H9 (cell line): ENCODE data around the gene WDR89. TPM values are rescaled to one million over a fixed set of nuclear protein-coding genes. Genes with fewer than 3 reads are reported as not detected.

Experiments used
- DNase-seq: peaks from one replicate; pipeline ENCODE4 v3.0.0-alpha.2; 2017
- H2AFZ ChIP-seq: one replicate; pipeline ENCODE4 v1.6.1; 2013; ENCODE audit warnings: mild to moderate bottlenecking, low read length, control low read depth, moderate library complexity
- H2AK5ac ChIP-seq: 2 replicates; pipeline ENCODE4 v1.6.1; 2013; ENCODE audit warnings: low read length, control low read depth, mixed read lengths; ENCODE audit not compliant: insufficient read length
- H2BK120ac ChIP-seq: one replicate; pipeline ENCODE4 v1.6.1; 2013; ENCODE audit warnings: low read depth, mild to moderate bottlenecking, low read length, control low read depth, inconsistent platforms; ENCODE audit not compliant: poor library complexity, severe bottlenecking
- H2BK12ac ChIP-seq: 2 replicates; pipeline ENCODE4 v1.6.1; 2013; ENCODE audit warnings: low read length, control low read depth, mixed read lengths, low read depth; ENCODE audit not compliant: insufficient read length
- H2BK15ac ChIP-seq: 2 replicates; pipeline ENCODE4 v1.6.1; 2013; ENCODE audit warnings: low read depth, low read length, control low read depth
- H2BK20ac ChIP-seq: one replicate; pipeline ENCODE4 v1.6.1; 2013; ENCODE audit warnings: low read depth, mild to moderate bottlenecking, low read length, control low read depth, inconsistent platforms; ENCODE audit not compliant: poor library complexity, severe bottlenecking
- H2BK5ac ChIP-seq: 2 replicates; pipeline ENCODE4 v1.6.1; 2013; ENCODE audit warnings: low read length, control low read depth, mixed read lengths; ENCODE audit not compliant: insufficient read length
- H3K14ac ChIP-seq: 2 replicates; pipeline ENCODE4 v1.6.1; 2013; ENCODE audit warnings: low read length, control low read depth; ENCODE audit not compliant: insufficient read depth
- H3K18ac ChIP-seq: 2 replicates; pipeline ENCODE4 v1.6.1; 2013; ENCODE audit warnings: low read depth, mild to moderate bottlenecking, mixed read lengths, low read length, control low read depth; ENCODE audit not compliant: insufficient read length
- H3K23ac ChIP-seq: 2 replicates; pipeline ENCODE4 v1.6.1; 2013; ENCODE audit warnings: low read length, control low read depth, mixed read lengths, low read depth; ENCODE audit not compliant: insufficient read length
- H3K23me2 ChIP-seq: 2 replicates; pipeline ENCODE4 v1.6.1; 2013; ENCODE audit warnings: low read depth, mild to moderate bottlenecking, mixed read lengths, low read length, control low read depth; ENCODE audit not compliant: insufficient read length, poor library complexity, severe bottlenecking
- H3K27ac ChIP-seq: 2 replicates; pipeline ENCODE4 v1.5.1; 2013; ENCODE audit warnings: low read length, control low read depth, mixed read lengths, low read depth; ENCODE audit not compliant: insufficient read length
- H3K27me3 ChIP-seq: 2 replicates; pipeline ENCODE4 v1.6.1; 2013; ENCODE audit warnings: low read length, control low read depth, inconsistent platforms; ENCODE audit not compliant: insufficient read depth
- H3K4ac ChIP-seq: 2 replicates; pipeline ENCODE4 v1.6.1; 2013; ENCODE audit warnings: low read depth, mild to moderate bottlenecking, control low read depth, inconsistent platforms, low read length, moderate library complexity
- H3K4me1 ChIP-seq: 2 replicates; pipeline ENCODE4 v1.6.1; 2013; ENCODE audit warnings: low read length, control low read depth, inconsistent platforms; ENCODE audit not compliant: insufficient read depth
- H3K4me2 ChIP-seq: 2 replicates; pipeline ENCODE4 v1.6.1; 2013; ENCODE audit warnings: low read length, control low read depth, mixed read lengths; ENCODE audit not compliant: insufficient read length, insufficient read depth
- H3K56ac ChIP-seq: 2 replicates; pipeline ENCODE4 v1.6.1; 2013; ENCODE audit warnings: low read depth, mild to moderate bottlenecking, mixed read lengths, low read length, control low read depth; ENCODE audit not compliant: insufficient read length
- H3K79me1 ChIP-seq: 2 replicates; pipeline ENCODE4 v1.6.1; 2013; ENCODE audit warnings: low read depth, mild to moderate bottlenecking, moderate library complexity, low read length, control low read depth, inconsistent platforms; ENCODE audit not compliant: insufficient read depth, poor library complexity, severe bottlenecking
- H3K79me2 ChIP-seq: 2 replicates; pipeline ENCODE4 v1.6.1; 2013; ENCODE audit warnings: low read length, control low read depth, inconsistent platforms; ENCODE audit not compliant: insufficient read depth
- H3K9ac ChIP-seq: 2 replicates; pipeline ENCODE4 v1.6.1; 2013; ENCODE audit warnings: low read length, control low read depth, mixed read lengths; ENCODE audit not compliant: insufficient read length; ENCODE audit errors: extremely low read depth
- H3K9me3 ChIP-seq: one replicate; pipeline ENCODE4 v1.6.1; 2013; ENCODE audit warnings: low read depth, low read length, inconsistent platforms; ENCODE audit not compliant: control insufficient read depth
- H3T11ph ChIP-seq: one replicate; pipeline ENCODE4 v1.6.1; 2013; ENCODE audit warnings: mild to moderate bottlenecking, low read length, control low read depth, inconsistent platforms
- H4K20me1 ChIP-seq: one replicate; pipeline ENCODE4 v1.6.1; 2013; ENCODE audit not compliant: control insufficient read depth, insufficient read length, insufficient read depth
- H4K5ac ChIP-seq: 2 replicates; pipeline ENCODE4 v1.6.1; 2013; ENCODE audit warnings: low read depth, mild to moderate bottlenecking, mixed read lengths, low read length, control low read depth; ENCODE audit not compliant: insufficient read length
- H4K8ac ChIP-seq: replicated peaks from 2 replicates; pipeline ENCODE4 v1.6.1; 2013; ENCODE audit warnings: low read length, control low read depth, mixed read lengths, low read depth; ENCODE audit not compliant: insufficient read length
- H4K91ac ChIP-seq: 2 replicates; pipeline ENCODE4 v1.6.1; 2013; ENCODE audit warnings: low read depth, mild to moderate bottlenecking, moderate library complexity, mixed read lengths, low read length, control low read depth; ENCODE audit not compliant: insufficient read length
- H3K27ac Mint-ChIP-seq, 3 experiments: 2 replicates in 2 of 3; 3 replicates in 1 of 3; pipeline ENCODE4 v1.8.0; 2020 to 2021; ENCODE audit warnings: mixed read lengths in 3 of 3, mild to moderate bottlenecking in 1 of 3, moderate library complexity in 1 of 3
- H3K27me3 Mint-ChIP-seq: 2 replicates; pipeline ENCODE4 v1.8.0; 2021; ENCODE audit warnings: low read depth, mild to moderate bottlenecking, moderate library complexity, mixed read lengths
- H3K36me3 Mint-ChIP-seq, 3 experiments: 2 replicates in 2 of 3; 3 replicates in 1 of 3; pipeline ENCODE4 v1.8.0; 2020 to 2021; ENCODE audit warnings: low read depth in 3 of 3, mixed read lengths in 3 of 3; ENCODE audit not compliant: insufficient read depth in 1 of 3
- H3K4me1 Mint-ChIP-seq, 2 experiments: 2 replicates each; pipeline ENCODE4 v1.8.0; 2020; ENCODE audit warnings: mixed read lengths in 2 of 2
- H3K4me3 Mint-ChIP-seq, 2 experiments: 2 replicates in 1 of 2; 3 replicates in 1 of 2; pipeline ENCODE4 v1.8.0; 2020 to 2021; ENCODE audit warnings: mild to moderate bottlenecking in 2 of 2, mixed read lengths in 2 of 2, moderate library complexity in 1 of 2
- H3K9me3 Mint-ChIP-seq, 2 experiments: 2 replicates in 1 of 2; 3 replicates in 1 of 2; pipeline ENCODE4 v1.8.0; 2020; ENCODE audit warnings: mild to moderate bottlenecking in 2 of 2, mixed read lengths in 2 of 2, moderate library complexity in 1 of 2
- CTCF ChIP-seq: fragments of 200-600 bp; sonication (generic); conservative IDR thresholded peaks from 3 replicates; pipeline ENCODE4 v1.8.0; 2021; ENCODE audit warnings: antibody characterized with exemption, mild to moderate bottlenecking
- WGBS: extraction: QIAGEN DNeasy Blood & Tissue Kit; methylation state at CpG from one replicate; pipeline ENCODE4 v1.1.7; 2013; ENCODE audit warnings: missing lambda C conversion rate, low lambda C conversion rate, mixed read lengths; ENCODE audit not compliant: insufficient read length; ENCODE audit errors: extremely low coverage; 5-methylcytosine and 5-hydroxymethylcytosine counted together
- total RNA-seq: library from RNA; stranded (reverse); gene quantifications from 2 replicates; pipeline ENCODE4 v1.2.1, GENCODE V29; 2021

The WDR89 gene
- total RNA-seq, 1 experiment from 2014 or later: 24.0 TPM

- H3K4me2 ChIP-seq: no peak overlapping the region
- no peak for DNase-seq
Measured at GRCh38 chr14:63573581-63573980, 68.1 kb downstream of the WDR89 start.

More at GRCh38 chr14:63573581-63573980, 68.1 kb downstream of the WDR89 start:
- H3K27ac ChIP-seq: no peak overlapping the region
- TF ChIP-seq CTCF: no peak
- no peak overlapping the region for H2BK15ac ChIP-seq
- no peaks in the 10 kb centered on the region for H3K4me1 Mint-ChIP-seq
- H2AFZ ChIP-seq: no peak overlapping the region
- H3K4me1 ChIP-seq: no peaks in the 10 kb centered on the region
- H2BK20ac ChIP-seq: no peak overlapping the region
- H3K27me3 Mint-ChIP-seq: no peaks in the 10 kb centered on the region
- H3K27me3 ChIP-seq: no peaks in the 10 kb centered on the region
- no peak overlapping the region for H2BK120ac ChIP-seq
- H3K23ac ChIP-seq: no peak overlapping the region
- H3K9me3 ChIP-seq: no peaks in the 10 kb centered on the region
- H3K14ac ChIP-seq: no peak overlapping the region
- no peaks in the 10 kb centered on the region for H3K23me2 ChIP-seq
- no peaks in the 10 kb centered on the region for H3K9me3 Mint-ChIP-seq
- no peaks in the 10 kb centered on the region for H3K79me1 ChIP-seq
- no peak overlapping the region for H3K18ac ChIP-seq
- H4K5ac ChIP-seq: no peak overlapping the region
- H3K4ac ChIP-seq: no peak overlapping the region
- H4K91ac ChIP-seq: no peak overlapping the region
- H3K4me3 Mint-ChIP-seq: no peak overlapping the region; a peak in 1 of 5 replicates
- no CpG with 5 or more reads among the region's 4 CpGs for WGBS
- no peaks in the 10 kb centered on the region for H3K79me2 ChIP-seq
- H2BK12ac ChIP-seq: no peak overlapping the region
- H3K36me3 Mint-ChIP-seq: no peaks in the 10 kb centered on the region
- H4K8ac ChIP-seq: no peak overlapping the region
- no peak overlapping the region for H3K27ac Mint-ChIP-seq
- no peak overlapping the region for H3K9ac ChIP-seq
- no peak overlapping the region for H3T11ph ChIP-seq
- H2BK5ac ChIP-seq: no peak overlapping the region
- no peaks in the 10 kb centered on the region for H4K20me1 ChIP-seq
- no peak overlapping the region for H2AK5ac ChIP-seq
- H3K56ac ChIP-seq: no peak overlapping the region
